Measurements from ENCODE around the gene MINK1. TPM values are rescaled to one million over a fixed set of nuclear protein-coding genes. Genes with fewer than 3 reads are reported as not detected.
A peak's percentile ranks its signal among the peaks of the same experiment; 100 is the strongest.

MINK1 gene
- total RNA-seq, 3 donors from 2014 or later: 25.9 to 58.7 (median 42.0) TPM

- H3K36me3 ChIP-seq: no peaks in the 10 kb centered on the region
- no peaks in the 10 kb centered on the region for H3K9me3 ChIP-seq
- no peak overlapping the region for H3K27ac ChIP-seq
- TF ChIP-seq CTCF (IDR thresholded peaks at IDR 0.05) (no peak), POLR2A (IDR thresholded peaks at IDR 0.05) (no peak), POLR2AphosphoS5 (IDR thresholded peaks at IDR 0.05) (no peak)
- intact Hi-C loops (cut with DNase I; ENCODE audit: low total_unique reads): no loop called here
- H3K4me3 ChIP-seq: no peak overlapping the region
- no peaks in the 10 kb centered on the region for H3K27me3 ChIP-seq
- H3K4me1 ChIP-seq: peaks cover 10 to 23% of the 10 kb centered on the region in 2 donors
- no peak for DNase-seq (ENCODE audit: low spot score in 2 of 2)
Observed at GRCh38 chr17:4935650-4936049, 102.5 kb downstream of the MINK1 start.

- DNase-seq (ENCODE audit: low spot score in 2 of 2): no peak
- Histone ChIP-seq H3K4me3 (no peak overlapping the region), H3K4me1 (peaks cover 17 to 29% of the 10 kb centered on the region in 2 donors), H3K36me3 (no peaks in the 10 kb centered on the region), H3K27ac (no peak overlapping the region), H3K9me3 (no peaks in the 10 kb centered on the region), H3K27me3 (no peaks in the 10 kb centered on the region)
- TF ChIP-seq CTCF (IDR thresholded peaks at IDR 0.05): no peak
- no peak for TF ChIP-seq POLR2A (IDR thresholded peaks at IDR 0.05)
- TF ChIP-seq POLR2AphosphoS5 (IDR thresholded peaks at IDR 0.05): no peak
- intact Hi-C loops (cut with DNase I; ENCODE audit: low total_unique reads): no loop called here
Observed at GRCh38 chr17:4936436-4936835, 103.3 kb downstream of the MINK1 start.

- intact Hi-C loops (cut with DNase I; ENCODE audit: low total_unique reads): no loop called here
- peaks cover 17 to 32% of the 10 kb centered on the region in 2 donors for H3K4me1 ChIP-seq
- H3K27me3 ChIP-seq: no peaks in the 10 kb centered on the region
- no peak overlapping the region for H3K4me3 ChIP-seq
- no peak overlapping the region for H3K27ac ChIP-seq
- TF ChIP-seq CTCF (IDR thresholded peaks at IDR 0.05) (no peak), POLR2A (IDR thresholded peaks at IDR 0.05) (no peak), POLR2AphosphoS5 (IDR thresholded peaks at IDR 0.05) (no peak)
- no peak for DNase-seq (ENCODE audit: low spot score in 2 of 2)
- H3K36me3 ChIP-seq: no peaks in the 10 kb centered on the region
- no peaks in the 10 kb centered on the region for H3K9me3 ChIP-seq
Observed at GRCh38 chr17:4937553-4937952, 104.4 kb downstream of the MINK1 start.

- H3K4me1 ChIP-seq: peaks cover 17 to 32% of the 10 kb centered on the region in 2 donors
- no peak for DNase-seq (ENCODE audit: low spot score in 2 of 2)
- intact Hi-C loops (cut with DNase I; ENCODE audit: low total_unique reads): no loop called here
Observed at GRCh38 chr17:4938069-4938491, 104.9 kb downstream of the MINK1 start.

More at GRCh38 chr17:4938069-4938491, 104.9 kb downstream of the MINK1 start:
- Histone ChIP-seq H3K36me3 (no peaks in the 10 kb centered on the region), H3K4me3 (peak overlapping the region in 1 of 3 donors; percentile 85), H3K27ac (peak overlapping the region; percentile 97), H3K27me3 (no peaks in the 10 kb centered on the region), H3K9me3 (no peaks in the 10 kb centered on the region)
- TF ChIP-seq CTCF (IDR thresholded peaks at IDR 0.05) (no peak), POLR2A (IDR thresholded peaks at IDR 0.05) (no peak), POLR2AphosphoS5 (IDR thresholded peaks at IDR 0.05) (no peak)

Data from breast epithelium (tissue), 4 donors.